ENCODE measurements around the gene THSD4.

DNA sequence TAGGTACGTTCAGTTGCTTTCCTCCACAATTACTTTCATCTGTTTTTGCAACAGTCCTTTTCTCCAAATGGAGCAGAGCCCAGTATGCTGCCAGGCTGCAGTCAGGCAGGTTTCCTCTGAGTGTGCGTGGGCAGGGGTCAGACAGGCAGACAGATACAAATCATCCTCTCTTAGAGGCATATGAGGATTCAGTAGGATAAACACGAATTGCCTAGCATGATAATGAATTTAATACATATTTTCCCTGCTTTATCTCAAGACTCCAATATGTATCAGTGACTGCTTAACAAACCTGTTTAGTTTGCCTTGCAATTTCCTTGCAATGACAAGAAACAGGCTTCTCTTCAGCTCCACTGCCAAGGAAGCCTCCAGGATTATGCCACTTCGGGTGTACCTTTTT is 554.4 kb downstream of the THSD4 start:
- TF ChIP-seq, protein P1, sequence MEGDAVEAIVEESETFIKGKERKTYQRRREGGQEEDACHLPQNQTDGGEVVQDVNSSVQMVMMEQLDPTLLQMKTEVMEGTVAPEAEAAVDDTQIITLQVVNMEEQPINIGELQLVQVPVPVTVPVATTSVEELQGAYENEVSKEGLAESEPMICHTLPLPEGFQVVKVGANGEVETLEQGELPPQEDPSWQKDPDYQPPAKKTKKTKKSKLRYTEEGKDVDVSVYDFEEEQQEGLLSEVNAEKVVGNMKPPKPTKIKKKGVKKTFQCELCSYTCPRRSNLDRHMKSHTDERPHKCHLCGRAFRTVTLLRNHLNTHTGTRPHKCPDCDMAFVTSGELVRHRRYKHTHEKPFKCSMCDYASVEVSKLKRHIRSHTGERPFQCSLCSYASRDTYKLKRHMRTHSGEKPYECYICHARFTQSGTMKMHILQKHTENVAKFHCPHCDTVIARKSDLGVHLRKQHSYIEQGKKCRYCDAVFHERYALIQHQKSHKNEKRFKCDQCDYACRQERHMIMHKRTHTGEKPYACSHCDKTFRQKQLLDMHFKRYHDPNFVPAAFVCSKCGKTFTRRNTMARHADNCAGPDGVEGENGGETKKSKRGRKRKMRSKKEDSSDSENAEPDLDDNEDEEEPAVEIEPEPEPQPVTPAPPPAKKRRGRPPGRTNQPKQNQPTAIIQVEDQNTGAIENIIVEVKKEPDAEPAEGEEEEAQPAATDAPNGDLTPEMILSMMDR (IDR thresholded peaks at IDR 0.05), result no peak
- no peak for TF ChIP-seq POLR2AphosphoS5 (IDR thresholded peaks at IDR 0.05)
- no peak for TF ChIP-seq EP300 (IDR thresholded peaks at IDR 0.05)
- no peak for TF ChIP-seq POLR2A (IDR thresholded peaks at IDR 0.05)

Measured in upper lobe of left lung (tissue), 4 donors.